Mucosa of rectum (tissue), 2 donors: ENCODE data around the gene GLI2.

Source experiments
- H3K27ac ChIP-seq, 2 donors: one replicate each; pipeline ENCODE4 v1.7.0; 2013; ENCODE audit warnings: inconsistent platforms in 2 of 2, low read depth in 2 of 2, low read length in 2 of 2
- H3K27me3 ChIP-seq, 2 donors: one replicate each; pipeline ENCODE4 v1.7.0; 2013; ENCODE audit warnings: low read length in 2 of 2; ENCODE audit not compliant: control insufficient read depth in 2 of 2, insufficient read depth in 2 of 2
- H3K36me3 ChIP-seq, 2 donors: one replicate each; pipeline ENCODE4 v1.7.0; 2013; ENCODE audit warnings: low read length in 2 of 2; ENCODE audit not compliant: control insufficient read depth in 2 of 2, insufficient read depth in 2 of 2
- H3K4me1 ChIP-seq, 2 donors: one replicate each; pipeline ENCODE4 v1.7.0; 2013; ENCODE audit warnings: low read length in 2 of 2, mild to moderate bottlenecking in 1 of 2; ENCODE audit not compliant: control insufficient read depth in 2 of 2, insufficient read depth in 2 of 2
- H3K4me3 ChIP-seq, 2 donors: one replicate each; pipeline ENCODE4 v1.7.0; 2013; ENCODE audit warnings: low read length in 2 of 2
- H3K9ac ChIP-seq, 2 donors: one replicate each; pipeline ENCODE4 v1.7.0; 2013; ENCODE audit warnings: low read length in 2 of 2, low read depth in 1 of 2, mild to moderate bottlenecking in 1 of 2
- H3K9me3 ChIP-seq, 2 donors: one replicate each; pipeline ENCODE4 v1.7.0; 2013; ENCODE audit warnings: low read length in 2 of 2; ENCODE audit not compliant: control insufficient read depth in 2 of 2
- donor health status: healthy.
- donor health status: Normal muscosa, but diverticular disease.

The GLI2 gene

DNA sequence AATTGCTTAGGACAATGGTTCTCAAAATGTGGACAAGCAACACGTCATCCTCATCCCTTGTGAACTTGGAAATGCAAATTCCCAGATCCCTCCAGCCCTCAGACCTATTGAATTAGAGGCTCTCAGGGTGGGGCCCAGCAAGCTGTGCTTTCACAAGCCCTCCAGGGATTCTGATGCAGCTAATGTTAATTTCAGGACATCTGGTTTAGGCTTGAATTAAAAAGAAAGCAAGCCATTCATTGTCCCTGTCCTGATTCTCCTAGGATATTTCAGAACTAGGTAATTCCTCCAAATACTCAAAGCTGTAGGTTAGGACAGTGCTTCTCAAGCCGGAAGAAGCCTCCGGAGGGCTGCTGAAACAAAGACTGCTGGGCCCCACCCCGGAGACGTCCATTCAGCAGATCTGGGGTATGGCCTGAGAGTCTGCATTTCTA is 26.0 kb upstream of the GLI2 start:
- no peak overlapping the region for H3K27ac ChIP-seq
- H3K27me3 ChIP-seq, result peaks cover 0 to 6% of the 10 kb centered on the region in 2 donors
- H3K4me1 ChIP-seq, result peaks cover 0 to 5% of the 10 kb centered on the region in 2 donors
- H3K9me3 ChIP-seq, result no peaks in the 10 kb centered on the region
- no peak overlapping the region for H3K4me3 ChIP-seq
- H3K36me3 ChIP-seq, result no peaks in the 10 kb centered on the region
- no peak overlapping the region for H3K9ac ChIP-seq

GRCh38 chr2:120710256-120710655 is 25.4 kb upstream of the GLI2 start:
- Histone ChIP-seq H3K9ac (no peak overlapping the region), H3K4me1 (peaks cover 0 to 5% of the 10 kb centered on the region in 2 donors), H3K36me3 (no peaks in the 10 kb centered on the region), H3K27ac (no peak overlapping the region), H3K9me3 (no peaks in the 10 kb centered on the region), H3K4me3 (no peak overlapping the region), H3K27me3 (peaks cover 0 to 6% of the 10 kb centered on the region in 2 donors)

- Histone ChIP-seq H3K4me1 (peaks cover 0 to 5% of the 10 kb centered on the region in 2 donors), H3K9ac (no peak overlapping the region), H3K36me3 (no peaks in the 10 kb centered on the region), H3K27me3 (peaks cover 0 to 2% of the 10 kb centered on the region in 2 donors), H3K27ac (no peak overlapping the region), H3K9me3 (no peaks in the 10 kb centered on the region), H3K4me3 (no peak overlapping the region)
These were observed 24.0 kb upstream of the GLI2 start for GRCh38 chr2:120711694-120712093.

DNA sequence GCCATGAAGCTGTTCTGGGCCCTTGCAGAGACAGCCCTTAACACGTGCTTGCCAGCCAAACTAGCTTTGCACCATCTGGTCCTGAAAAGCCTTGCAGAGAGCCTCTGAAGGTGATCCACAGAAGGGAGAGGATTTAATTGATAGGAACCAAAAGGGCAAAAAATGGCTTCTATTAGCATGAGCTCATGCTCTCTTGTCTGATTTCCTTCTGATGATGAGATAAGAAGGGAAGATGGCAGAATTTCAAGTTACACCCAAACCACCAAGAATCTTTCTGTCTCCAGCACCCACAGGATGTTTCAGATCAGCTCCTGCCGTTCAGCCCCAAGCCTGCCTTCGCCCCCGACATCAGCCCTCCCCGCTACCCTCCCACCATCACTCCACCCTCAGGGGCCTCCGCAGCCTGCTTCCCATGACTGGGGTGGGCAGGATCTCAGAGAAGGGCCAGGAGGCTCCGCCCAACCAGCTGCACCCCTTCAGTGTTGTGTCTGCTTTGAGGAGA is 23.4 kb upstream of the GLI2 start:
- peaks cover 0 to 5% of the 10 kb centered on the region in 2 donors for H3K4me1 ChIP-seq

DNA sequence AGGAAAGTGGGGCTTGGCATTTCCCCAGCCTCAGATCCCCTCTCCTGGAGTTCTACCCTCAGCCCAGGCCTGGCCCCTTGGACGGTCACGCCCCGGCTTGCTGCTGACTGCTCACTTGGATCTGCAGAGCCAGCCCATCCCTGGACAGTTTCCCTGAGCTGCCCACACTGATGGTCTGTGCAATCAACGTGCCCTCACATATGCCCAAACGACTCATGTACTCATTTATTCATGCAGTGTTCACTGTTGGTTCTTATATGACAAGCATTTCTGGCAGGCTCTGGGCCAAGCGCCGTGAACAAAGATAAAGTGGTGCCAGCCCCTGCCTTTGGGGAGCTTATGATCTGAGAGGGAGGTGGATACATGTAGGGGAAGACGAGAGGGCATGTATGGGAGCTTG is 20.3 kb upstream of the GLI2 start:
- peaks cover 0 to 5% of the 10 kb centered on the region in 2 donors for H3K4me1 ChIP-seq
- no peak overlapping the region for H3K4me3 ChIP-seq
- H3K27ac ChIP-seq, result no peak overlapping the region
- H3K9me3 ChIP-seq, result no peaks in the 10 kb centered on the region
- peaks cover 0 to 2% of the 10 kb centered on the region in 2 donors for H3K27me3 ChIP-seq
- H3K36me3 ChIP-seq, result no peaks in the 10 kb centered on the region
- no peak overlapping the region for H3K9ac ChIP-seq

More for the DNA sequence above, 23.4 kb upstream of the GLI2 start:
- H3K9ac ChIP-seq, result no peak overlapping the region
- H3K36me3 ChIP-seq, result no peaks in the 10 kb centered on the region
- no peaks in the 10 kb centered on the region for H3K9me3 ChIP-seq
- peaks cover 0 to 2% of the 10 kb centered on the region in 2 donors for H3K27me3 ChIP-seq
- no peak overlapping the region for H3K4me3 ChIP-seq
- H3K27ac ChIP-seq, result no peak overlapping the region

DNA sequence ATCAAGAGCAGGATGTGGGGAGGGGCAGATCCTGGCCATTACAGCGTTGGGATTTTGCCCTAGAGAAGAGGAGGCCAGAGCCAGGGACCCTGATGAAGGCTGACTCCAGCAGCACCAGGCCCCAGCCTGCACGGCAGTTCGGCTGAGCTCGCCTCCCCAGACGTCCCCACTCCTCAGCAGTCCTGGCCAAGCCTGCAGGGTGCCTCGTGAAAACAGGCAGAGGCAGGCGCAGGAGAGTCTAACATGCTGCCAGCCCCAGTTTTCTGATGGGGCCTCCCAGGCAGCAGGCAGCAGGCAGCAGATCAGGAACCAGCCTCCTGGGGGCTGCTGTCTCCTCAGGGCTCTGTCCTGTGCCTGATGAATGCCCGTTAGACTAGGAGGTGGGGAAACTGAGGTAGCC is 19.7 kb upstream of the GLI2 start:
- no peaks in the 10 kb centered on the region for H3K9me3 ChIP-seq
- H3K36me3 ChIP-seq, result no peaks in the 10 kb centered on the region
- H3K27me3 ChIP-seq, result peaks cover 0 to 2% of the 10 kb centered on the region in 2 donors
- no peak overlapping the region for H3K27ac ChIP-seq
- H3K4me1 ChIP-seq, result peaks cover 0 to 5% of the 10 kb centered on the region in 2 donors
- no peak overlapping the region for H3K4me3 ChIP-seq
- H3K9ac ChIP-seq, result no peak overlapping the region

DNA sequence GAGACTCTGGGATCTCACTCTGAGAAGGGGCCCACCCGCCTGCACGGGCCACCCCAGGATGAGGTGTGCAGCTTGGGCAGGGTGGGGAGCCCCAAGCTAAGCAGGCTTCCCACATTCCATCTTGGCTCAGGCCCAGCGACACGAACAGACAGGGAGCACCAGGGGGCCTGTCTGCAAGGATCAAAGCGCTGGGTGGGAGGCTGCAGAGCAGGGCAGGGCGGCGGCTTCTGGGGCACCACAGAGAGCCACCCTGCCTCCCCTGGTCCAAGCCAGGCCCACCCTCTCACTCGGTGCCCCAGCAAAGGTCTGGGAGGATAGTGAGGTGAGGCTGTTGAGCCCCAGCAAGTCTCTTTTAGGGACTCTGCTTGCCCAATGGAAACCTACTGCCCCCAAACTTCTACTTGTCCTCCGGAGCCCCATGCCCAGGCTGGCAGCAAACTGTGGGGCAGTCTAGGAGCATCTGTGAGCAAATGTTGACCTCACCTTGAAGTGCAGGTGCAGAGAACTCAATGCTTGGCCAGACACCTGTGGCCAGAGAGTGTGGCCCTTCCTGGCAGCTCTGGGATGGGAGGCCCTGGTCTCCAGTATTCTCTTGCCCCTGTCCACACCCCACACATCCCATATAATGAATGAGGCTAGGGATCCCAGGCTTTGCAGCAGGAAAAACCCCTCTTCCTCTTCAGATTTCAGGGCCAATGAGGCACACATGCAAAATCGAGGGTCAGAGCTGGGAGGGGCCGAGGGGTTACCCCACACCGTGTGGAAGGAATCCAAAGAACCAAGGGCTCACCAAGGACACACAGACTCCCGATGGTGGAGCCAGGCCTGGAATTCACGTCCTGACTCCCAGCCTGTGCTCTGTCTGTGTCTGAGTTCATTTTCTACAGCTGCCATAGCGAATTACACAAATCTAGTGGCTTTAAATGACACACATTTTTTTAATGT is 18.8 kb upstream of the GLI2 start:
- H3K9ac ChIP-seq, result no peak overlapping the region
- peaks cover 0 to 3% of the 10 kb centered on the region in 2 donors for H3K4me1 ChIP-seq
- H3K27ac ChIP-seq, result no peak overlapping the region
- H3K4me3 ChIP-seq, result no peak overlapping the region
- H3K27me3 ChIP-seq, result peaks cover 0 to 2% of the 10 kb centered on the region in 2 donors
- no peaks in the 10 kb centered on the region for H3K36me3 ChIP-seq
- no peaks in the 10 kb centered on the region for H3K9me3 ChIP-seq

GRCh38 chr2:120719491-120719890 is 16.2 kb upstream of the GLI2 start:
- H3K4me3 ChIP-seq, result no peak overlapping the region
- no peak overlapping the region for H3K9ac ChIP-seq
- H3K9me3 ChIP-seq, result no peaks in the 10 kb centered on the region
- H3K27ac ChIP-seq, result no peak overlapping the region
- H3K27me3 ChIP-seq, result peaks cover 0 to 3% of the 10 kb centered on the region in 2 donors
- H3K4me1 ChIP-seq, result no peaks in the 10 kb centered on the region
- H3K36me3 ChIP-seq, result no peaks in the 10 kb centered on the region

- H3K9me3 ChIP-seq, result no peaks in the 10 kb centered on the region
- H3K27ac ChIP-seq, result no peak overlapping the region
- no peaks in the 10 kb centered on the region for H3K4me1 ChIP-seq
- peaks cover 0 to 3% of the 10 kb centered on the region in 2 donors for H3K27me3 ChIP-seq
- H3K4me3 ChIP-seq, result no peak overlapping the region
- no peaks in the 10 kb centered on the region for H3K36me3 ChIP-seq
- no peak overlapping the region for H3K9ac ChIP-seq
These were observed 15.4 kb upstream of the GLI2 start for GRCh38 chr2:120720231-120720630.

- no peaks in the 10 kb centered on the region for H3K4me1 ChIP-seq
- no peaks in the 10 kb centered on the region for H3K9me3 ChIP-seq
- no peak overlapping the region for H3K27ac ChIP-seq
- H3K27me3 ChIP-seq, result peaks cover 0 to 3% of the 10 kb centered on the region in 2 donors
- H3K36me3 ChIP-seq, result no peaks in the 10 kb centered on the region
- H3K9ac ChIP-seq, result no peak overlapping the region
- H3K4me3 ChIP-seq, result no peak overlapping the region
These were observed 14.8 kb upstream of the GLI2 start for GRCh38 chr2:120720746-120721375.
